Measurements from ENCODE around the gene NEBL.

NEBL gene

DNA sequence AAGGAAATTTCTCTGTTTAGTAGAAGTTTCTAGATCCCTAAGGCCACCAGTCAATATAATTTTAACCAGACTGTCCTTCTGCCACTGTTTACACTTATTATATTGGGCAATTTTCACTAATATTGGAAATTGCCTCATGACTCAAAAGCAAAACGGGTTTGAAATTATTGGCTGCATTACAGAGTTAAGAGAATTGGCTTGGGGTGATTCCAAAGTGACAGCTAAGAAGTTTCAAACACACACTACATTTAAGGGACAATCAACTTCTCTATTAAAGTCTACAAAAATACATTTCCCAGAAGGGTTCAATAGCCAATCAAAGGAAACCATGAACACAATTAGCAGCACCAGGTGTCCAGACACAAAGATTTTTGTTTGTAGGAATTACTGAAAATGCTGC lies 111.9 kb downstream of the NEBL start:
- DNase-seq (ENCODE audit: low read depth in 3 of 3): no peak

DNA sequence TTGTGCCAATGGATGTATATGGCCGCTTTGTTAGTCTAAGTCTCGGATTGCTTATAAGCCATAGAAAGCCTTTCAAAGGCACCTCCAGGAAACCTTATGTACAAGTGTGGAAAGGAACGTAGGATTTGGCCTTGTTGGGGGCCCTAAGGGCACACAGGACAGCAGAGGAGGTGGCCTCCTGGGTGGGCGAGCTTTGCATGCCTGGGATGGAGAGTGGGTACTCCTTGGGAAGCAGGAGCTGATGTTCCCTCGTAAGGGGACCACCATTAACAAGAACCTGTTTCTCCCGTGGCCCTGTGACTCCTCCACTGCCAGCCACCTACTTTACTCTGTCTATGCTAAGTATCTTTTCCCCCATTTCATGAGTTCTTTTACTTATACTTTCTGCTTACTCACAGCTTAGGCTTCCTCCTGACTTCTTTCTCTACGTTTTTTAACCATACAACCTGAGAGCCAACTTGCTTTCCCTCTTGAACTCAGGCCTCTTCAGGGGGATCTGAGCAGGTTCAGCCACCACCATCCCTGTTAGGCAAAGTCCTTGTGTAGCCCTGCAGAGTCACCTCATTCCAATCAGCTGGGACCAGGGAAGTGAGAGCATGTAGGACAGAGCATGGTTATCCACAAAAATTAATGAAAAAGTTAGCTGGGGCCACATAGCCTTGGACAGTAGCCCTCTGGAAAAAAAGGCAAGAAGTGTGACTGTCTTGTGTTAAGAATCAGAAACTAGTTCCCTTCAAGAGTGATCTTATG lies 118.9 kb downstream of the NEBL start:
- DNase-seq (ENCODE audit: low read depth in 3 of 3): no peak

DNA sequence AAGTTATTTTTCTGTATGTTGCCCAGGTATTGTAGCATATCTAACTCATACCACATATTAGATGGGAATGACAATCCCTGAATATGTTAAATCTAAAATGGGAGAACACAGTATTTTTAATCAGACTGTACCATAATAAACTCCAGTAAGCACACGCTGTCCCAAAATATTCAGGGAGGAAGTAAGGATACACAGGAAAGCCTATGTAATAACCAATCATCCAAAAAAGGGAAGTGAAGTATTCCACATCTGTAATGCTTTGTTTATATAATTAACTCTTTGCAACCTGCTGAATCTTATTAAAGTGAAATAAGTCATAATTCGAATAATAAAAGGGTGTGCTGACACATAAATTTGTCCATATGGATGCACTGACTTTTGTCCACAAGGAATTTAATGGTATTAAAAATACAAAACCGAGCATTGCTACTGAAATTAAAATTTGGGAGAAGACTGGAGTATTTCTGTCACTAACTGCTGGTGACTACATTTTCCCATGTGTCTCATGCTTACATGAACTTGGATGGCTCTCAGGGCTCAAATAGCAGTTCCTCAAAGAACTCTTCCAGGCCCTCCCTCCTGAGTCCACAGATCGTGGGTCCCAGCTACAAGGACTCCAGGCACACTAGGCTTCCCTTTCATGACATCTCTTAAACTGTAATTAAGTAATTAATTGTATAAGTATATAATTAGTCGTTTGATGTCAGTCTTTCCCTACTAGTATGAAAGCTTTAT lies 120.6 kb downstream of the NEBL start:
- no peak for DNase-seq (ENCODE audit: low read depth in 3 of 3)

DNA sequence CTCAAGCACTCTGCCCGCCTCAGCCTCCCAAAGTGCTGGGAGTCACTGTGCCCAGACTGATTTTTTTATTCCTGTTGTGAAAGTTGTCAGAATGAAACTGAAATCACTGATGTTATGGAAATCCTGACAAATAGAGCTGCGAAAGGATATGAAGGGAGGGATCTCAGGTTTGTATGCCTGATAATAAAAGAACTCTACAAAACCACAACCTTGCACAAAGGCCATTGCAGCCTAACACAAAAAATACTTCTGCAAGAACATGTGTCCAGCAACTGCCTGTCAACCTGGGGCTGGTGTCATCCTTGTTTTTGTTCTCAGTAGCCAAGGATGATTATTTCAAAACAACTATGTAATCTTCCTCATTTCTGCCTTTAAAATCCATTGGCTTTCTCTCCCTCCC lies 126.1 kb downstream of the NEBL start:
- DNase-seq (ENCODE audit: low read depth in 3 of 3): no peak

DNA sequence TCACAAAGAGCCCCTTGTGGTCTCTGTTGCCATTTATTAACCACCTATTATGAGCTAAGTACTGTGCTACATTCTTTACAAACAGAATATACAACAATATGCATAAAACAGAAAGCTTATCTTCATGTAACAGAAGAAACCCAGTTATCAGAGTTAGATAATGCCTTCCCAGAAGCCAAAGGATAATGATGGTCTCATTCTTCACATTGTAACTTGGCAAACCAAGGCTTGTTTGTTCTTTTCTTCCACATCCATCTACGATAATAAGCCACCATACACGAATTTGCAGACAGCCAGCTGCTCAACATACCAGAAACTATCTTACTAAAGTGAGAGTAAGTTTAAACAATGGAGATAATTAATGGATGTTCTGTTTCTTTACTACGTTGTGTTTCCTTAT lies 127.6 kb downstream of the NEBL start:
- DNase-seq (ENCODE audit: low read depth in 3 of 3): no peak

DNA sequence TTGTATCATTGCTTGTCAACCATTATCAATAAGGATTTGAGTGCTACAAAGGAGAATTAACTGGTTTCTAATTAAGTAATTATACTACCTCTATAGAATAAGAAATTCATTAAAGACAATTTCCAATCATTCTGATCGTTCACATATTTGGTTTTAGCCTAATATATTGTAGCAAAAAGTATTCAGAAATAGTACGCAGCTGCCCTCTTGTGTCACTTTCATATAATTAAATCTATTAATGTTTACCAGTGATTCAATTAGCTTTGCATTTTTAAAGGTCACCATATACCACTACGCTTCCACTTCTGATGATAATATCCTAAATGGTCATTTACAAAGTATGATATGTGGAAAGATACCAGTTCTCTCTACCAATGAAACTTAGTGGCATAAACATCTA lies 128.3 kb downstream of the NEBL start:
- no peak for DNase-seq (ENCODE audit: low read depth in 3 of 3)

DNA sequence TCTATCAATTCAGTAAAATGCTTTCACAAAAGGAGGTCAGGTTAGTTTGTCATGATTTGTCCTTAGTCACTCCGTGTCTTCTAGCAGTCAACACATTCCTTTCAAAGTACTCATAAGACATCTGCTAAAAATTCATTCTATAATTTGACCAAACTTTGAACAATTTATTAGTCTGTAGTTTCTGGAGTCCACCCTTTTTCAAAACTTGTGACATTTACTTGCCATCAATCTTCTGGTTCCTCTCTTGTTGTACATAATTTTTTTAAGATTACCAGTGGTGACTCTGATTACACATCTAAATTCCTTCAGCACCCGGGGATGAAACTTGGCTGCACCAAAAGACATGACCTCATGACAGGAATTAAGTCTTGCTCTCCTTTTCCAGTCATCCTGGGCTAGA lies 130.1 kb downstream of the NEBL start:
- DNase-seq (ENCODE audit: low read depth in 3 of 3): no peak

DNA sequence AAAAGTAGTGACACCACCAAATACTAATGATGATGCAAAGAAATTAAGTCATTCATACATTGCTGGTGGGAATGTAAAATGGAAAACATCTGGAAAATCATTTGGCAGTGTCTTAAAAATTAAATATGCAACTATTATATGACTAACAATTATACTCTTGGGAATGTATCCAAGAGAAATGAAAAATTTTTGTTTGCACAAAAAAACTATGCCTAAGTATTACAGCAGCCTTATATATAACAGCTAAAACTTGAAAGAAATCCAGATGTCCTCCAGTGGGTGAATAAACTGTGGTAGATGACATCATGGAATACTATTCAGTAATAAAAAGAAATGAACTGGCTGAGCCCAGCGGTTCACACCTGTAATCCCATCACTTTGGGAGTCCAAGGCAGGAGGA lies 132.0 kb downstream of the NEBL start:
- no peak for DNase-seq (ENCODE audit: low read depth in 3 of 3)

DNA sequence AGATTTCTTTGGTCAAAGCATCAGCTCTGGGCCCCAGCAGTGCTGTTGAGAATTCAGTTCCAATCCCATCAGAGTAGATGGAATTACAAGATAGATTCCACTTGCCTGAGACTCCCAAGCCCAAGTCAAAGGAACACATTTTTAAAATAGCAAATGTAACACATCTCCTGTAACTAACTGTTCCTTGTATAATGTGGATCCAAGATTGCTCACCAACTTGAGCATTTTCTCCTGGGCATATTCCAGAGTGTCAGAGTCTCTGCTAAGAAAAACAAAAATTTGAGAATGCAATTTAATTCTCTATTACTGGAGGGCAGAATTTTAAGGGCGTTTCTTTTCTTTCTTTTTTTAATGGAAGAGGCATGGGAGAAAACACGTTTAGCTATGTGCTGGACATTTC lies 136.7 kb downstream of the NEBL start:
- no peak for DNase-seq (ENCODE audit: low read depth in 3 of 3)

DNA sequence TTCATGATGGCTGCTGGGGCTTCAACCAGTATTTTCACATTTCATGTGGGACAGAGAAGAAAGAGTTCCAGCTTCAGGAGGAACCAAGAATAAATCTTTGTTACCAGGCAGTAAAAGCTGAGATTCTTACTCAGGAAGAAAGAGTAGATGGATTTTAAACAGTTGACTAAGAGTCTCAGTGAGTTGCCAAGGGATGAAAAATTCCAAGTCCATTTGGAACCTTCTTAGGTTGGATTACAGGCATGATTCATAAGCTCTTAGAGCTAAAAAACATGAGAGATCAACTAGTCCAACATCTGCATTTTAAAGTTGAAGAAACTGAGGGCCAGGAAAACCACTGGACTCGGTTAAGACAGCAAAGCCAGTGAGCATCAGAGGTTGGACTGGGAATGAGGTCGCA lies 148.6 kb downstream of the NEBL start:
- no peak for DNase-seq (ENCODE audit: low read depth in 3 of 3)

DNA sequence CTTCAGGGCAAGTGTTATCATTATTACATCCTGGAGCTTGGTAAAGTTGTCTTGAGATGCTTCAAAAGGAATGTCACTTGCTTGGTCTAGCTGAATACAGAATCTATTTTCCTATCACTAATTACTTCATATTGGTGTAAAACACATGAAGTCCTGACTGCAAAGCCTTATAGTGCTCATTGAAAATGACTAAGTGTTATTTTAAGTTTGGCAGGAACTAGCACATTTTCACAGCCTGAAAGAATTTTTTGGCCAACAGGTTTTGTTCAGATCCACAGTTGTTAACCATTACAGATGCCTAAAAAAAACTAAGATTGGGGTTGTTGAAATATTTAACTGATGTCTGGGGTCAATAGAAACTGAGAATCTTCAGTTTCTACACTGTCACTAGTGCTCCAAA lies 149.3 kb downstream of the NEBL start:
- DNase-seq (ENCODE audit: low read depth in 3 of 3): no peak

DNA sequence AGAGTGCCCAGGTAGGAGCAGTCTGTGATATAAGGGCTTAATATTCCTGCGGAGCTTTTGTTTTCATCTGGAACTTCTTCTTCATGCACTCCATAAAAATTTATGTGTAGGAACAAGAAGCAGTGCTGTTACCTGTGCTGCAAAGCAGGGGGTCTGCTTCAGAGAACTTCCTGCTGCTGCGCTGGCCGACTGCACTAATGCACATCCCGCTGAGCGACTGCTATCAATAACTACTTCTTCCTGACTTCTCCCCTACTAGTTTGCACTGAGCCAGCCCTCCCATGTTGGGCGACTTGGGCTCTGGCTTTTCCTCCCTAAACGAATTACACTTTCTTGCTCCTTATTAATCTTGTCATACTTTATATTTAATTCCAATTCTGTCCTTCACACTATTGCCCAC lies 150.3 kb downstream of the NEBL start:
- DNase-seq (ENCODE audit: low read depth in 3 of 3): no peak

DNA sequence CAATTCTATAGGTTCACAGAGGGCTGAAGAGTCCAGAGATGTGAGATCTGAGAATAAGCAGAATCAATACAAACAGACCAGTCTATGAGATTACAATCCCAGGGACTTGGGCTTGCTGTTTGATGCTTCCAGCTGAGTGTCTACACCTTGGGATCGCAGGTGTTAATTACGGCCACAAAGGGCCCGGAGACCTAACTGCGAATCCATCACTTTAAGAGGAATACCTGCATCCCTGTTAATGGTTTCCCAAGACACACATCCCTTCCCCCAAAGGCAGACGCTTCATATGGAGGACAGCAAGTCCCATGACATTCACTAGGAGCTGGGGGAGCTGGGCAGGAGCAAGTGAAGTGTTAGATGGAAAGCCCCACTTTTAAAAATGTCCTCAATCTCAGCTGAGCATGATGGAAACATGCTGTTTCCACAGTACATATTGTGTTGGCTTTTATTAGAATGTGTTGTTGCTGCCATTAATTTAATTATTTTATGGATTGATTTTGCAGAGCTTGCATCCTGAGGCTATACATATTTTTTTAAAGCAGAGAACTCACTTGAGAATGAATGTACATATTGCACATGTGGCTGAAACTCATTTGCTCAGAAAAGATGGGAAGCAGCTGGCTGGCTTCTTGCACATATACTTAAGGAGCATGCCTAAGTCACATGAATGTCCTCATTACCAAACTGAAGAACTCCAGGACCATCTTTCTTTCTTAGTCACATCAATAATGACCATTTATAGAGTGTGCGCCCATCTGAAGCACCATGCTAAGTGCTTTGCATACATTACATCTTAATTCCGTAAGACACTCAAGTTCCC lies 151.3 kb downstream of the NEBL start:
- no peak for DNase-seq (ENCODE audit: low read depth in 3 of 3)

DNA sequence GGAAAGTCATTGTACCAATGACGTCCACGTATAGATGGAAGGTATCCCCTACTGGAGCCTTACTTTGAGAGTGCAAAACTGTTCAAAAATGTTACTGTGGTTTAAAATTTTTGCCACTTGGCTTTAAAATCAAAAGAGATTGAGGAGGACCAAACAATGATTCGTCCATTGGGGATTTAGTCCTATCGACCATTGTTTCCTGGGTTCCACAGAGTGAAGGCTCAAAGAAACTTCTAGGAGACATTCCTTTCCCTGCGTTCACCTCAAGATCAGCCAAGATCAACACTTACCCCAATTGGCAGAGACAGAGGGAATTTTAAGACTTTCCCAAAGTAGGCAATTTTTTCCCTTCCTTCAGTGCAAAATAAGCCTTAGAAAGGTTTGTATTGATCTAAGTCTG lies 152.3 kb downstream of the NEBL start:
- no peak for DNase-seq (ENCODE audit: low read depth in 3 of 3)

DNA sequence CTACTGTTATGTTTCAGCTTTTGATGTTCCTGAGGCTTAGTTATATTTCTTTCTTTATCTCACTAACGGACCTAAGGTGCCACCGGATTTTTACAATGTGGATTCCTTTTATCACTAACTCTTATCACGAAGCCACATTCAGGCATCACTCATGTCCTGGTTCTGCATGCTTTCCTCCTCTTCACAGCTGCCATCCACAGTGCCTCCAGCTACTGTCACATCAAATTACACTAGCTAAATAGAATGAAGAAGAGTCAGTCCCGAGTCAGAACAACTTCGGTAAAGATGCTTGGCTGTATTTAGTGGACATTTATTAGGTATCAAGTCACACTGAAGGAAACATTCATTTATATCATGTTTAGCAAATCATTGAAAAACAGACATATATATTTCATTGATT lies 153.2 kb downstream of the NEBL start:
- no peak for DNase-seq (ENCODE audit: low read depth in 3 of 3)

DNA sequence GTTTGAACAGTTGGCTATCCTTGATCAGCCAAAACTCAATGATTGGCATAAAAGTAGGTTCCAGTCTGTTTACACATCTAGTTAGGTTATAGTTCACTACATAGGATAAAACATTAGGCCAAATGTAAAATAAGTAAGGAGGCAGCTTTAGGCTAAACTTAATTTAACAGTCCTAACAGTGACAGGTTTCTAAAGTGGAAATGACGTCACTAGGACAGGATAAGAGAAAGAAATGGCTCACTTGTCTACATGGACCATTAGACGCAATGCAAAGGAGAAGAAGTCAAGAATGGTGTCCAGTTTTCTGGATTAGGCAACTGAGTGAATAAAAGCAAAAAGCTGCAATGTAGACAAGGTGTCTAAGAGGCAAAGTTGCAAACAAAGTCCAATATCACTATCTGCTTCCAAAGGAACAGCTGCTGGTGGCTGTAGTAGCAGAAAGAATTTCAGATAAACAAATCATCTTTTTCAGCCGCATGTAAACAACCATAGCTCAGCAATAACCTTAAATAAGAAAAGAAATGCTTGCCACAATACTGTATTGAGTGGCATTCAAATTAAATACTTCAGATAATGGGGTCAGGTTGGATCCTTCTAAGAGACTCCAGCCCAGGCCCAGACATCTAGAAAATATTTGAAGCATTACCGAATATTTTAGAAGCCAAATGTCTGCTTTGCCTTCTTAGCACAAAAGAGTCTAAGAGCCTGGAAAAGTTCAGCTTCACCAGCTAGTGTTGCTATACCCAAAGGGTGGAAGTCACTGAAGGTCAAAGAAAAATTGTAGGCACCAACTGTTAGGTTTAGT lies 154.2 kb downstream of the NEBL start:
- no peak for DNase-seq (ENCODE audit: low read depth in 3 of 3)

DNA sequence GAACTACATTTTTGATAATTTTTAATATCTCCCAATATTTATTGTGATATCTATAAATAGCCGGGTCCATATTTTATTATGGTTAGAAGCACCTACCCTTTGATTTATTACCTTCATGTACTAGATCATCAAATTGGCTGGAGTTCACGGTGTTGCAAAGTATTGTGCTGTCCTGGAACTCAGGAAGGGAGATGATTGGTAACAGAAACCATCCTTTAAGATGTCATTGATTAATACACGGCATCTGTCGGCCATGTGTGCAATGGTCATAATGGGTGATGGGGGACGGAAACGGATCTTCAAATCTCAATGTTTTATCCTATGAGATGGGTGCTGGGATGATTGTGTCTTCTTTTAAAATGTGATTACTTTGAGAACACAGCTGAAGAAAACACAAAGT lies 157.0 kb downstream of the NEBL start:
- no peak for DNase-seq (ENCODE audit: low read depth in 3 of 3)

DNA sequence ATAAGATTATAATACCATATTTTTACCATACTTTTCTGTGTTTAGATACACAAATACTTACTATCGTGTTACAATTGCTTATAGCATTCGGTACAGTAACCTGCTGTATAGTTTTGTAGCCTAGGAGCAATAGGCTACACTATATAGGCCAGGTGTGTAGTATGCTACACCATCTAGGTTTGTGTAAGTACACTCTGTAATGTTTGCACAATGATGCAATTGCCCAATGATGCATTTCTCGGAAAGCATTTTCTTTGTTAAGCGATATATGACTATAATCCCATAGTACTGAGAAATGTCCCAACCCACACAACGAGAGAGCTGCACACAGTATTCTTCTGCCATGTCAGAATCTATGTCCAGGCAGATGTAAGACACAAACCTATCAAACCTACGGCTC lies 160.0 kb downstream of the NEBL start:
- DNase-seq (ENCODE audit: low read depth in 3 of 3): no peak

Data from stimulated activated CD4-positive, alpha-beta T cell treated with anti-CD3 and anti-CD28 coated beads, TNF-alpha, amount 100 ng/mL, for 4 hours (primary cell).